Measurements from ENCODE around the gene FAM209B.

DNA sequence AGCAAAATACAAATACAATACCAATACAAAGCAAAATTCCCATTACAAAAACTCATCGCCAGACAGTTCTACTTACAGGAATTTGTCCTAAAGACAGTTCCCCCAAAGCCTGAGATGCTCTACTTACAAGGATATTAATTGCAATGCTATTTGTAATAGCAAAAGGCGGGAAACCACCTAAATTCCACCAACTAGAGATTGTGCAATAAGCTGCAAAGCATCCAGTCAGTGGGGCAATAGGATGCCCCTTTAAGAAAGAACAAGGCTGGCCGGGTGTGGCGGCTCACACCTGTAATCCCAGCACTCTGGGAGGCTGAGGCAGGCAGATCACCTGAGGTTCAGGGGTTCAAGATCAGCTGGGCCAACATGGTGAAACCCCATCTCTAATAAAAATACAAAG is 39.1 kb downstream of the FAM209B start:
- TF ChIP-seq, protein P1, sequence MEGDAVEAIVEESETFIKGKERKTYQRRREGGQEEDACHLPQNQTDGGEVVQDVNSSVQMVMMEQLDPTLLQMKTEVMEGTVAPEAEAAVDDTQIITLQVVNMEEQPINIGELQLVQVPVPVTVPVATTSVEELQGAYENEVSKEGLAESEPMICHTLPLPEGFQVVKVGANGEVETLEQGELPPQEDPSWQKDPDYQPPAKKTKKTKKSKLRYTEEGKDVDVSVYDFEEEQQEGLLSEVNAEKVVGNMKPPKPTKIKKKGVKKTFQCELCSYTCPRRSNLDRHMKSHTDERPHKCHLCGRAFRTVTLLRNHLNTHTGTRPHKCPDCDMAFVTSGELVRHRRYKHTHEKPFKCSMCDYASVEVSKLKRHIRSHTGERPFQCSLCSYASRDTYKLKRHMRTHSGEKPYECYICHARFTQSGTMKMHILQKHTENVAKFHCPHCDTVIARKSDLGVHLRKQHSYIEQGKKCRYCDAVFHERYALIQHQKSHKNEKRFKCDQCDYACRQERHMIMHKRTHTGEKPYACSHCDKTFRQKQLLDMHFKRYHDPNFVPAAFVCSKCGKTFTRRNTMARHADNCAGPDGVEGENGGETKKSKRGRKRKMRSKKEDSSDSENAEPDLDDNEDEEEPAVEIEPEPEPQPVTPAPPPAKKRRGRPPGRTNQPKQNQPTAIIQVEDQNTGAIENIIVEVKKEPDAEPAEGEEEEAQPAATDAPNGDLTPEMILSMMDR (IDR thresholded peaks at IDR 0.05): no peak
- TF ChIP-seq EZH2 (IDR thresholded peaks at IDR 0.05): no peak
